ENCODE measurements around the gene IFT81.

- TF ChIP-seq POLR2A (IDR thresholded peaks at IDR 0.05) (no peak), CTCF (IDR thresholded peaks at IDR 0.05) (no peak), EP300 (IDR thresholded peaks at IDR 0.05) (no peak)
Measured at GRCh38 chr12:110205931-110206330, 81.8 kb downstream of the IFT81 start.

All from tibial nerve (tissue), 4 donors.